Activated CD4-positive, alpha-beta memory T cell treated with anti-CD3 and anti-CD28 coated beads for 36 hours (primary cell): Measurements from ENCODE around the gene TMPRSS7. TPM values are rescaled to one million over a fixed set of nuclear protein-coding genes. Genes with fewer than 3 reads are reported as not detected.
A peak's percentile ranks its signal among the peaks of the same experiment; 100 is the strongest.

Experiments used
- CTCF ChIA-PET: fragments of 350-600 bp; sonication (Branson Sonifier 250); formaldehyde crosslinking; loops from one replicate; lab custom pipeline; 2021; ENCODE audit warnings: antibody characterized with exemption, inconsistent platforms; lab: Charles Lee
- POLR2A ChIA-PET: fragments of 350-600 bp; sonication (Branson Sonifier 250); formaldehyde crosslinking; loops from one replicate; lab custom pipeline; 2021; ENCODE audit warnings: antibody characterized with exemption; lab: Charles Lee
- DNase-seq: peaks from one replicate; pipeline ENCODE4 v3.0.0-alpha.2; 2020
- H3K27ac Mint-ChIP-seq: one replicate; pipeline ENCODE4 v1.8.0; 2021; ENCODE audit warnings: mixed read lengths
- H3K27me3 Mint-ChIP-seq: one replicate; pipeline ENCODE4 v1.8.0; 2021; ENCODE audit warnings: mixed read lengths
- H3K36me3 Mint-ChIP-seq: one replicate; pipeline ENCODE4 v1.8.0; 2021; ENCODE audit warnings: mixed read lengths
- H3K4me1 Mint-ChIP-seq: one replicate; pipeline ENCODE4 v1.8.0; 2021; ENCODE audit warnings: low read depth, mixed read lengths
- H3K4me3 Mint-ChIP-seq: one replicate; pipeline ENCODE4 v1.8.0; 2021; ENCODE audit warnings: mild to moderate bottlenecking, mixed read lengths
- H3K9me3 Mint-ChIP-seq: one replicate; pipeline ENCODE4 v1.8.0; 2021; ENCODE audit warnings: mixed read lengths
- intact Hi-C: fragments of 100-400 bp; cut with micrococcal nuclease; formaldehyde crosslinking; loops from one replicate; pipeline ENCODE4 v1.15.1; 2023
- total RNA-seq, 2 experiments: library from RNA; stranded (reverse); gene quantifications; one replicate each; pipeline ENCODE4 v1.2.3, GENCODE V29; 2021

TMPRSS7 gene
- total RNA-seq, 2 experiments from 2014 or later: not detected

DNA sequence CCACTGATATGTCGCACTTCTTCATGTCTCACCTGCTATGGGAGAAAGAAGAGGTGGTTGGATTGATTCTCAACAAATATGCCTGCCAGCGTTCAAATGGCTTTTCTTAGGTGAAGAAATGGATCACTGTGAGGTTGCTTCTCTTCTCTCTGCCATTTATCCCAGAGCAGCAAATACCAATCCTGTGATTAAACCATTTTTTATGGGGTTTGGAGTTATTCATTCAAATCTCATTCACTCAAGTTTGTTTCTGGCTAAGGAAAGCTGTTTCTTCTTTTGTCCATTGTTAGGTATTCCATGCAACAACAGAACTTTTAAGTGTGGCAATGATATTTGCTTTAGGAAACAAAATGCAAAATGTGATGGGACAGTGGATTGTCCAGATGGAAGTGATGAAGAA is 39.5 kb downstream of the TMPRSS7 start:
- no peaks in the 10 kb centered on the region for H3K27me3 Mint-ChIP-seq
- no peak overlapping the region for H3K4me3 Mint-ChIP-seq
- ChIA-PET CTCF (no interaction called here), POLR2A (no interaction called here)
- H3K27ac Mint-ChIP-seq: no peak overlapping the region
- peaks cover 3% of the 10 kb centered on the region for H3K36me3 Mint-ChIP-seq
- H3K4me1 Mint-ChIP-seq: peaks cover 37% of the 10 kb centered on the region
- DNase-seq: no peak
- intact Hi-C loops: loop anchor here (2.0 kb wide), 1 partner anchor 59 kb away; the partner anchor contains the start of gene GCSAM
- H3K9me3 Mint-ChIP-seq: peaks cover 4% of the 10 kb centered on the region

DNA sequence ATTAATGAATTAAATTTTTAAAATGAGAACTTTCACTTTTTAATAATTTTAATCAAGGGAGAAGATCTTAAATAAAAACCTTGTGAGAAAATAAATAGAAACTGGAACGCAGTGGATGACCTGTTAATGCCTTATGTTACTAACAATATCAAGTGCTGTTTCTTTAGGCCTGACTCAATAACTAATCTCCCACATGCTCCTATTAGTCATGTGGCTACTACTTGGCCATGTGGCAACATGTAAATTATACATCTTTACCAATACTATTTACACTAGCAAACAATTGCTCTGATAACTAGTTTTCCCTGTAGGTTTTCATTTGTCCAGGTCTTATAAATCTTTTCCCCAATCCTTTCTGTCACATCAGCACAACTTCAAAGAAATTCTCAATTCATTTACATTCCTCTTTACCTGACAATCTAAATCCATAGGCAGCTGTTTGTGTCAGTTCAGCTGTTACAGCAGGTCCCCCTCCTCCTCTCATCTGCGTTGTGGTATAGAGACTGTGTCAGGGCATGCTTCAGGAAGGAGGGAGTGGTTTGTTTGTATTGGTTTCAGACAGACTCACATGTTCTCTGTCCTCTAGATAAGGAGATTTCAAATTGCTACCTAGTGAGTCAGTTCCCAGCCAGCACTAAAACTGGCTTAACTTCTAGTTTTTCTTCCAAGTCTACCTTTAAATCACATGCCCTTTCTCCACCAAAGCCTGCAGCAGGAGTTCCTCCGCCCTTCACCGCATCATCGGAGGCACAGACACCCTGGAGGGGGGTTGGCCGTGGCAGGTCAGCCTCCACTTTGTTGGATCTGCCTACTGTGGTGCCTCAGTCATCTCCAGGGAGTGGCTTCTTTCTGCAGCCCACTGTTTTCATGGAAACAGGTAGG is 40.3 kb downstream of the TMPRSS7 start:
- DNase-seq: peak; percentile 68
- Mint-ChIP-seq H3K36me3 (peaks cover 3% of the 10 kb centered on the region), H3K27me3 (no peaks in the 10 kb centered on the region), H3K4me3 (peak overlapping the region; percentile 16), H3K4me1 (peaks cover 37% of the 10 kb centered on the region), H3K27ac (peak overlapping the region; percentile 35), H3K9me3 (peaks cover 4% of the 10 kb centered on the region)
- intact Hi-C loops: loop anchor here (1.0 to 2.0 kb wide), 3 partner anchors 9 to 58 kb away; partner anchors contain the start of gene GCSAM
- POLR2A ChIA-PET: no interaction called here
- CTCF ChIA-PET: no interaction called here

DNA sequence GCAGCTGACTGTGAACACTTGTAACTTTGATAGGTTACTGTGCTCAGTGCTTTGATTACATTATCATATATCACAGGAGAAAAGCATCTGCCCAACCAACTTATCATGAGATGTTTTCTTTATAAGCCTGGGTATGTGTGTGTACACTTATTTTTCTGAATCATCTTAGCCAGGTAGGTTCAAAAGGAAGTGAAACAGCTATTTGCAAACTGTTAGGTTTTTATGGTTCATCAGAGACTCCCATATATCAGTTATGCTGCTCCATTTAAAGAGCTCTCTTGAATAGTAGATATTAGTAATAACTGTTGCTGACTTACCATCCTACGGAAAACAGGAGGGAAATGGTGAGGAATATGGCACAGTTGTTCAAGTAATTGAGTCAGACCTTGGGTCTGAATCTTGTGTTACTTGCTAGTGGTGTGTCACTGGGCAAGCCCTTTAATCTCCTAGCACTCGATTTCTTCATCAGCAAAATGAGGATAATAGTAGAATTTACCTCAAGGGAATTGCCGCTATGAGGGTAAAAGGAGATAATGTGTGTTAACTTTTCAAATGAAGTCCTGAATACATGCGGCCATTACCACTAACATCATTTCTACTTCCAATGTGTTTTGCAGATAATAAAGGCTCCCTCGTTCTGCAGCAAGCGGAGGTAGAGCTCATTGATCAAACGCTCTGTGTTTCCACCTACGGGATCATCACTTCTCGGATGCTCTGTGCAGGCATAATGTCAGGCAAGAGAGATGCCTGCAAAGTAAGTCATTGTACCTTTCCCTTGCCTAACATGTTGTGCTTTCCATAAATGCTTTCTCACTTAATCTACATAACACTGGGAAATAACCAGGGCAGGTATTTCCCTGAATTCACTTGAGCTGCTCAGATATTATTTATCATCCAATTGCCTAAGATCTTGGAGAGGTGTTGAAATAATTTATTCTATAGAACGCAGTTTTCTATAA is 43.9 kb downstream of the TMPRSS7 start:
- ChIA-PET CTCF (interaction anchor here (0.7 to 1.5 kb wide), 4 partner anchors 10 to 361 kb away, joined by 3 to 6 read pairs (median 4); no protein-coding TSS in a partner anchor), POLR2A (interaction anchor here (0.6 kb wide), 1 partner anchor 12 kb away, joined by 3 read pairs; no protein-coding TSS in a partner anchor)
- no peaks in the 10 kb centered on the region for H3K36me3 Mint-ChIP-seq
- no peak overlapping the region for H3K4me3 Mint-ChIP-seq
- no peak for DNase-seq
- H3K4me1 Mint-ChIP-seq: peaks cover 20% of the 10 kb centered on the region
- no peaks in the 10 kb centered on the region for H3K9me3 Mint-ChIP-seq
- intact Hi-C loops: no loop called here
- no peak overlapping the region for H3K27ac Mint-ChIP-seq
- H3K27me3 Mint-ChIP-seq: no peaks in the 10 kb centered on the region

DNA sequence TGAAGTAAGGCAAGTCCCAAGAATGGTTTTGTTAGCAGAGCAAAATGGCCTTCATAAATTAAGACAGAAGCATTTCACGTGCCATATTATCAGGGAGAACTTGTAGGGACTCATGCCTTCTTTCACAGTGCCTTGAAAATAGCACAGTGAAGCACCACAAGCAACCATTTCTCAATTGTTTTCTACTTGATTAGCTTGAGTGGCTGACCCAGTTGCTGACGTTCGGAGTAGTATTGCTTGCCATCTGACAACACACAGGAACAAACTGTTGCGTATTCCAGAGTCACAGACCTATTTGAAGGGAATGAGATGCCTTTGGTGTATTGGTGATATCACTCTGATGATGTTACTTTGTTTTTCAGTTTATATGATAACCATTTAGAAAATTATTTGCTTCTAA is 48.7 kb downstream of the TMPRSS7 start:
- H3K4me3 Mint-ChIP-seq: no peak overlapping the region
- no peaks in the 10 kb centered on the region for H3K36me3 Mint-ChIP-seq
- peaks cover 3% of the 10 kb centered on the region for H3K27me3 Mint-ChIP-seq
- no peak for DNase-seq
- no peaks in the 10 kb centered on the region for H3K9me3 Mint-ChIP-seq
- intact Hi-C loops: no loop called here
- POLR2A ChIA-PET: no interaction called here
- no peak overlapping the region for H3K27ac Mint-ChIP-seq
- H3K4me1 Mint-ChIP-seq: peaks cover 16% of the 10 kb centered on the region
- CTCF ChIA-PET: no interaction called here

DNA sequence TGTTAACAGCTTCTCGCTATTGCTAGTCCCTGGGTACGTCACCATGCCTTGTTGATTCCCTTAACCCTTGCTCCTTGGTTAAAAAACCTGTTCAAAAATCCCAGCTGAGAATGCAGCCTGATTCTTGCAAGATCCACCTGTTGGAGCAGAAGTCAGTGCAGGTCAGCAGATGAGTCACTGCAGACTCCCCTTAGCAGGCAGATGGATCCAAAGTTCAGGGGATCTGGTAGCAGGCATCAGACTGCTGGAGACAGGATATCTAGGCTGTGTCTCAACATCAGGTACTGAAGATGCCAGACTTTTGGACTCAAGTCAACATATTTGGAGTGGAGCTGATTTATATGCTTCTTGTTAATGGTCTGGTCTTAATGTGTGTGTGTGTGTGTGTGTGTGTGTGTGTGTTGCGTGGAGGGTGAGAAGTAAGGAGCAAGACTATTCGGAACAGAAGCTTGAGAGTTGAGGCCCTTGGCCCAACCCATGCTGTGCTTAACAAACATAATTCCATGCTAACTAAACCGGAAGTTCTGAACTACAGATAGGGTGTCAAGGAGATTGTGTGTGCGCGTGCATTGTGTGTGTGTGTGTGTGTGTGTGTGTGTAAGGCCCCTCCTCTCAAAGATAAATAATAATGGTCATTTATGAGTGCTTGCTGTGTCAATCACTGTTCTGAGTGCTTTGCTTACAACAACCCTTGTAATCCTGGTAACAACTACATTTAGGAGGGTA is 50.6 kb downstream of the TMPRSS7 start:
- Mint-ChIP-seq H3K9me3 (no peaks in the 10 kb centered on the region), H3K4me3 (no peak overlapping the region), H3K36me3 (no peaks in the 10 kb centered on the region), H3K27me3 (peaks cover 3% of the 10 kb centered on the region), H3K4me1 (peaks cover 16% of the 10 kb centered on the region), H3K27ac (no peak overlapping the region)
- intact Hi-C loops: loop anchor here (1.0 kb wide), 1 partner anchor 10 kb away; no protein-coding TSS in a partner anchor
- ChIA-PET CTCF (no interaction called here), POLR2A (no interaction called here)
- no peak for DNase-seq

DNA sequence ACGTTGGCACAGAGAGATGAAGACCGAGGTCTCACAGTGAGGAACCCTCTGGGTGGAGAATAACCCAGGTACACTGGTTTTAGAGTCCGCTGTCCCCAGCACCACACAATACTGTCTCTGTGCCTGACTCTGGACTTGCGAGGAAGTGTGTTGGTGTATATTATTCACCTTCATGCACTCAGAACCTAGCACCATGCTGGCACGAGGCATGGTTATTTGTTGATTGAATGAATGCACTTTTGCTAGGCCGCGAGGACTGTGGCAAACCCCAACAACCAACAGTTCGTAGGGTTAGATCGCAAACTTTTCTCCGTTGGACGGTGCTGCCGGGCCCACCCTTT is 51.2 kb downstream of the TMPRSS7 start:
- Mint-ChIP-seq H3K9me3 (no peaks in the 10 kb centered on the region), H3K27me3 (peaks cover 3% of the 10 kb centered on the region), H3K36me3 (no peaks in the 10 kb centered on the region), H3K4me3 (peak overlapping the region; percentile 72), H3K4me1 (peaks cover 21% of the 10 kb centered on the region), H3K27ac (no peak overlapping the region)
- intact Hi-C loops: no loop called here
- CTCF ChIA-PET: no interaction called here
- POLR2A ChIA-PET: no interaction called here
- DNase-seq: no peak

DNA sequence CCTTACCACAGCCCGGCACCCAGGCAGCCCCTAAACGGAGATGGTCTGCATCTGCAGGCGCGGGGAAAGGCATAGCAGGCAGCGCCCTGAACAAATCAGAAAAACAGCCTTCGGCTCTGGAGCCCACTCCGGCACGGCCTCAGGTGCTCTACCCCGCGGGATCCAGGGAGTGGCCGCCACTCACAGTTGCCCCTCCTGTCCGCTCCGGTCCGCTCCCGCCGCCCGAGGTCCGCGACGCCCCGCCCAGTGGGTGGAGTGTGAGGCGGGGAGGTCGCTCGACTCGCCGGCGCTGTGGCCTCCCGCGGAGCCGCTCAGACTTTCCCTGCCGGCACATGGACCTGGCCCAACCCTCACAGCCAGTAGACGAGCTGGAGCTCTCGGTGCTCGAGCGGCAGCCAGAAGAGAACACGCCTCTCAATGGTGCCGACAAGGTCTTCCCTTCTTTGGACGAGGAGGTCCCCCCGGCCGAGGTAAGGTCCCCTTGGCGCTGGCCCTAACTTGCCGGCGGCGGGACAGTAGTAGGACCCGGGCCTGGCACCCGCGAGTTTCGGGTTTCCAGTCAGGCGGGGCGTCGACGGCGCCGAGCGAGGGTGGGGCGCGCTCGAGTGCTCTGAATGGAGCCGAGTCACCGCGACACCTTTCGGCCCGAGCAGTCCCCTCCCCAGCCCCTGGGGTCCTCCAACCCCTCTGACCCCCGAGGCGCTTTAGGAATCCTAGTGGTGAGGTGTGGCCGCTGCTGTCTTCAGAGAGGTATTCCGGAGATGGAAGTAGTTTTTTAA is 51.7 kb downstream of the TMPRSS7 start, which contains the start of gene C3orf52:
C3orf52 (plus strand) TSS at position 314 of the 779 bp plus-strand sequence; CDS start at position 333, 19 bp downstream.
- H3K36me3 Mint-ChIP-seq: no peaks in the 10 kb centered on the region
- intact Hi-C loops: no loop called here
- H3K9me3 Mint-ChIP-seq: no peaks in the 10 kb centered on the region
- H3K27me3 Mint-ChIP-seq: peaks cover 3% of the 10 kb centered on the region
- no peak within 1 kb of the TSS for H3K27ac Mint-ChIP-seq
- peaks cover 25% of the 10 kb centered on the region for H3K4me1 Mint-ChIP-seq
- POLR2A ChIA-PET: no interaction called here
- peak within 1 kb of the TSS; percentile 72 for H3K4me3 Mint-ChIP-seq
- CTCF ChIA-PET: no interaction called here
- peak; percentile 75 for DNase-seq

DNA sequence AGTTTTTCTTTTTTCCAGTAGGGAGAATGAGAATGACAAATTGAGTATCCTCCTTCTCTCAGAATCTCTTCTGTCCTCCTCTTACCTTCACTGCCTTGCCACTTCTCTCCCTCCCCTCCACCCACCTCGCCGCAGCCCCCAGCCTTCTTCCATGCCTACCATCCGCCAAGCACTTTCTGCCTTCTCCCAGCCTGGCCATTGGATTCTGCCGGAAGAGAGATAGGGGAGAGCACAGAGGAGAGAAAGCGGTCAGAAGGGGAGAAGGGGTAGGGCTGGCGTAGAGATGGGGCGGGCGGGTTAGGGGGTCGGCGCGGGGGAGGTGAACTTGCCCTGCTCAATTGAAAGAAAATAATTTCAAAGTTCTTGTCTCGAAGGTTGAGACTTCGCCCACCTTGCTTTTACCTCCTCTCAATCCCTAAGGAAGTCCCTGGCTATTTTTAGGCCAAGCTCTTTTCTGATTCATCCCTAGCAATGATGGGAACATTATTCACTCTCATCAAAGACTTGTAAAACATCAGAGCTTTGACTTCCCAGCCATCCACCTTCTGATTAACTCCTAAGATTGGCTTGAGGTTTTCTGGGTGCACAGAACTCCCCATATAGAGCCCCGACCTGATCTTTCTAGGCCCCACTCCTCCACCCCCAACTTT is 52.5 kb downstream of the TMPRSS7 start:
- no peaks in the 10 kb centered on the region for H3K9me3 Mint-ChIP-seq

DNA sequence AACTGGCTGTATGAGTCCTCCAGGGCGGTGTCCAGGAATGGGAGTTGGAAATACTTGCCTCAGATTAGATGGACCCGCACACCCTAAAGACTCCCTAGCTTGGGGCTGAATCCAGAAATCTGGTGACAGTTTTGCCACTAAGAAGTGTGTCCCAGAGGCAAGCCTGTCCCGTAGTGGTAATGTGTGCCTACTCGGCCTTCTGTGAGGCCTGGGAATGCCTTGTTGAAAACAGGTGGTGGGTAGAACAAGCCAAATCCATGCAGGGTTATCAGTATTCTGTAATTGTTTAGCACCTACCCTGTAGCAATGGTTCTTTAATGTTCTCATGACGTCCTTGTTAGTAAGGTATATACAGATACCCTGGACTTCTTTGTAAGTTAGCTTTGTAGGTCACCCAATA is 53.2 kb downstream of the TMPRSS7 start:
- DNase-seq: no peak
- Mint-ChIP-seq H3K4me3 (peak overlapping the region; percentile 72), H3K27ac (no peak overlapping the region), H3K27me3 (peaks cover 3% of the 10 kb centered on the region), H3K4me1 (peaks cover 31% of the 10 kb centered on the region), H3K36me3 (no peaks in the 10 kb centered on the region), H3K9me3 (no peaks in the 10 kb centered on the region)
- CTCF ChIA-PET: interaction anchor here (0.7 to 2.0 kb wide), 2 partner anchors 9 to 24 kb away, joined by 3 to 7 read pairs; no protein-coding TSS in a partner anchor
- POLR2A ChIA-PET: no interaction called here
- intact Hi-C loops: no loop called here

More for the DNA sequence above, 52.5 kb downstream of the TMPRSS7 start:
- ChIA-PET POLR2A (no interaction called here), CTCF (interaction anchor here (0.7 to 2.0 kb wide), 2 partner anchors 10 to 25 kb away, joined by 3 to 7 read pairs; no protein-coding TSS in a partner anchor)
- H3K4me3 Mint-ChIP-seq: peak overlapping the region; percentile 72
- no peaks in the 10 kb centered on the region for H3K36me3 Mint-ChIP-seq
- DNase-seq: no peak
- peaks cover 25% of the 10 kb centered on the region for H3K4me1 Mint-ChIP-seq
- H3K27ac Mint-ChIP-seq: no peak overlapping the region
- intact Hi-C loops: no loop called here
- peaks cover 3% of the 10 kb centered on the region for H3K27me3 Mint-ChIP-seq

DNA sequence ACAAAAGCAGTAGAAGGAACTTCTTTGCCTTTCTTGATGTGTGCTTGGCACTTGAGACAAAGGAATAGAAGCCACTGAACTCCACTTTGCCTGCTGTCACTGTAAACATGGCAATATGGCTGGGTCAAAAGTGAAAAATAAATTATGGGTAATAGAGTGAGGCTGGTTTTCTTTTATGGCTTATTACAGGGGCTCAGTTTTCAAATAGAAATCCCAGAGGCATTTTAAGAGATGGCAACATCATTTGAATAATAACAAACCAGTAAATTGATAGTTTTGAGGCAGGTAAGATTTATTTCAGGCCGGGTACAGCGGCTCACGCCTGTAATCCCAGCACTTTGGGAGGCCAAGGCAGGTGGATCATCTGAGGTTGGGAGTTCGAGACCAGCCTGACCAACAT is 54.4 kb downstream of the TMPRSS7 start:
- POLR2A ChIA-PET: no interaction called here
- Mint-ChIP-seq H3K36me3 (no peaks in the 10 kb centered on the region), H3K27me3 (peaks cover 3% of the 10 kb centered on the region), H3K27ac (no peak overlapping the region), H3K9me3 (no peaks in the 10 kb centered on the region), H3K4me1 (peaks cover 39% of the 10 kb centered on the region), H3K4me3 (no peak overlapping the region)
- intact Hi-C loops: no loop called here
- DNase-seq: no peak
- CTCF ChIA-PET: interaction anchor here (1.2 to 2.0 kb wide), 2 partner anchors 10 to 23 kb away, joined by 3 to 7 read pairs; no protein-coding TSS in a partner anchor
